Measurements from ENCODE around the gene TAX1BP1.

The TAX1BP1 gene

GRCh38 chr7:27739909-27740448 is at the start of gene TAX1BP1:
TAX1BP1 (plus strand) TSS chr7:27740162; CDS start chr7:27748525, 8,363 bp downstream.
- peak; percentile 86 to 90 for DNase-seq (ENCODE audit: low read depth in 2 of 2, low spot score in 1 of 2)

DNA sequence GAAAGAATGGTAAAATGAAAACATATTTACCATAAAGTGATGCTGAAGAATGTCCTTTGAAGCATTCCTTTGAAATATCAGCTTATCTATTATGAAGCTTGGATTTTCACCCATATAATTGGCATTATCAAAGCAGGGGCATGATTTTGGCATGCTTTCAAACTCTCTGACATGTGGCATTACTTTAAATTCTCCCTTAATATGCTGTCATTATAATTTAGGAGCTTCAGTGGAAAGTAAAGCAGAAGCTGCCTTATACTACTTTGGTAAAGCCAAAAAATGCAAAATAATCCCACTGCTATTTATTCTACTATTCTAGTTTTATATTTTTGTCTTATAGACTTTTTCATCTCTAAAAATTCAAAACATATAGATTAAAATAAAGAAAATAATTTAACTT is 49.3 kb upstream of the TAX1BP1 start:
- DNase-seq (ENCODE audit: low read depth in 2 of 2, low spot score in 1 of 2), result no peak

DNA sequence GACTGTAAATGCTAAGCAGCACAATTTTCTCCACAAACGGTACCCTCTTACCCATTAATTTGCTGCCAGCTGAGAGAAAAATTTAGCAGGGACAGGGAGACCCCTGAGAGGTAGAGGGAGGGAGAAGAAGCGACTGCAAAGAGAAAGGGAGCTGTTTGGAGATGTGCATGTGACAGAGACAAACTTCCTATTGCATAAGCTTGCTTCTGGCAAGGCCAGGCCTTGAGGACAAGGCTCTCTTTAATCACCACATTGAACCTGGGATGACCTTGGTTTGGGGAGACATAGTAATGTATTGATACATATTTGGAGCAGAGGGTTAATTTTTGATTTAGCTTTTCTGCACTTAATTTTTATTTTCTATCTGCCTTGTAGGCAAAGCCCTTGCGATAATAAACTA is 46.2 kb upstream of the TAX1BP1 start:
- no peak for DNase-seq (ENCODE audit: low read depth in 2 of 2, low spot score in 1 of 2)

- no peak for DNase-seq (ENCODE audit: low read depth in 2 of 2, low spot score in 1 of 2)
Measured at GRCh38 chr7:27695096-27695495, 44.9 kb upstream of the TAX1BP1 start.

DNA sequence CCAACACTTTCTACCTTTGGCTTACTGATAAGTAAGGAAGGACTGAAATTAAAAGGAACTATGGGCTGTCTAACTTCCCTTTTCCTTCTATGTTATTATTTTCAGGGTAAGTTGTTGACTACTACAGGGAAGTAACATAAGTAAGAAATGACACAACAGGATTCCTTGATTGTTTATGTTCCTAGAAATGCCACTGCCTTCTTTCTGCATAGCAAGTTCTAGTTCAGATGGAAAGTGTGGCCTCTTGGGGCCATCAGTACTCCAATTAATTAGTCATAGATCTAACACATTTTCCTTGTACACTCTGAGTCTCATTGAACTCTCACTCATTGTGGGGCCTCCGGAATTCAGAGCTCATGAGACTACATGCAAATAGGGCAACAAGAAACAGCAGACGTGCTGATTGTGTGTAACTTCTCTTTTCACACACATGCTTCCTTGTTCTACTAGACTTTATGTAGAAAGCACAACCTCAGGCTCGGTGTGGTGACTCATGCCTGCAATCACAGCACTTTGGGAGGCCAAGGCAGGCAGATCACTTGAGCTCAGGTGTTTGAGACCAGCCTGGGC is 42.0 kb upstream of the TAX1BP1 start:
- no peak for DNase-seq (ENCODE audit: low read depth in 2 of 2, low spot score in 1 of 2)

GRCh38 chr7:27699751-27700150 is 40.2 kb upstream of the TAX1BP1 start:
- no peak for DNase-seq (ENCODE audit: low read depth in 2 of 2, low spot score in 1 of 2)

- DNase-seq (ENCODE audit: low read depth in 2 of 2, low spot score in 1 of 2), result no peak
Measured at GRCh38 chr7:27700501-27700900, 39.5 kb upstream of the TAX1BP1 start.

GRCh38 chr7:27703181-27703580 is 36.8 kb upstream of the TAX1BP1 start:
- DNase-seq (ENCODE audit: low read depth in 2 of 2, low spot score in 1 of 2), result no peak

- no peak for DNase-seq (ENCODE audit: low read depth in 2 of 2, low spot score in 1 of 2)
Measured at GRCh38 chr7:27704422-27705199, 35.4 kb upstream of the TAX1BP1 start.

- DNase-seq (ENCODE audit: low read depth in 2 of 2, low spot score in 1 of 2), result no peak
Measured at GRCh38 chr7:27705200-27705594, 34.8 kb upstream of the TAX1BP1 start.

- no peak for DNase-seq (ENCODE audit: low read depth in 2 of 2, low spot score in 1 of 2)
Measured at GRCh38 chr7:27708485-27708884, 31.5 kb upstream of the TAX1BP1 start.

DNA sequence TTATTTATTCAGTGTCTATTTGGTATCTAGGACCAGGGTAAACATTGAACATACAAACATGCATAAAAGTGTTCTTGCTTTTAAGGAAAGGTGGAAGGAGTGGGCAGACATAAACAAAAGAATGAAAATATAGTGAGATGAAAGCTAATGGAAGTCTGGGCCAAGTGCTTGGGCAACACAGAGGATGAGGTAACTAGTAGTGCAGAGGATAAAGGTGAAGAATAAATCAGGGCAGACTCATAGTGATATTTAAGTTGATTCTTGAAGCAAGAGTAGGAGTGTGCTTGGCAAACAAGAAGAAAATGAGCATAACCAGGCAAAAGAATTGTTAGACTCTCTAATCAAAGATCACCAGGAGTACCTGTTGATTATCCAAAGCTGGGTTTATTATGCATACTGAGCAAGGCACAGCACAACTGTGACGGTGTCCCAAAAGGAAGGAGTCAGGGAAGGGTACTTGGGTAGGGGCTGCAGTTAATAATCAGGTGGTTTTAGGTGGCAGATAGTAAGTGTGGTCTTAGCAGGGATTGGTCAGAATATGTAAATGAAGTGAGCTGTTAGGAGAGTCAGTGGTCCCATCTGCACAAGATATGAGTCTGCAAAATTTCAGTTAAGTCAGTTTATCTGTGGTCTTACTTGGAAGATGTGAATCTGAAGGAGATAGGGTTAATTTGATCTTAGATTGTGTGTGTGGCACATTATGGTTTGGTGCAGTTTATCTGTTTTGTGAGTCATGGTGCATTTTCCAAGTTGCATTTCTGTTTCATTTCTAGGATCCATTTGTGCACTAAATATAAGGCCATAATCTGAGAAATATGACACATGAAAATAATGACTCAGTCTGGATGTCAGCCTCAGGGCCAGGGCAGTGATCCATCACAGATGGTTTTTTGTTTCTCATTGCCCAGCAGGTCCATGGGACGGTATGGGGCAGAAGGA is 30.6 kb upstream of the TAX1BP1 start:
- no peak for DNase-seq (ENCODE audit: low read depth in 2 of 2, low spot score in 1 of 2)

GRCh38 chr7:27712217-27712616 is 27.7 kb upstream of the TAX1BP1 start:
- no peak for DNase-seq (ENCODE audit: low read depth in 2 of 2, low spot score in 1 of 2)

DNA sequence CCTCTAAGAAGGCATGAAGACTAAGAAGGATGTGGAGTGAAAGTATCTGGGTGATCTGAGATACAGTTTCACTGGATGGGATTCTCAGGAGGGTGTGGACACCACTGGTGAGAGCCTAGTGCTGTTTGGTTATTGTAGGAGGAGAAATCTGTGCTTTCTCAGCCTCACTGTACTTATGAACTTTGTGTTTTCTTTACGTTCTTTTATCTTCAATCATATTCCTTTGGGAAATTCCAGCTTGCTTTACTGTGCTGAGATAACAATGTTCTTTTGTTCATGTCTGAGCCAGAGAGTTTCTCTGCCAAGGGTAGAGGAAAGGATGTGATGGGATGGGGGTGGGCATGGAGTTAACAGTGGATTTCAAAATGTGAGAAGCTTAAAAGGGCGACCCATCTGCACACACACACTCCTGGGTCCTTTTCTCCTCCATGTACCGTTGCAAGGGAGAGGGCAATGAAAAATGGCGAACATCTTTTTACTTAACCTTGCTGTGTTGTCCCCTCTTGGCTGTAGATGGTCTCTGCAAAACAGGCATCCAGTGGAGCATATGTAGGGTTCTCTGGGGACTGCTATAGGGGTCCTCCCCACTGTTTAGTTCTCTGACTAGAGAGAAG is 25.0 kb upstream of the TAX1BP1 start:
- DNase-seq (ENCODE audit: low read depth in 2 of 2, low spot score in 1 of 2), result no peak

GRCh38 chr7:27723085-27723484 is 16.9 kb upstream of the TAX1BP1 start:
- DNase-seq (ENCODE audit: low read depth in 2 of 2, low spot score in 1 of 2), result no peak

GRCh38 chr7:27727058-27727457 is 12.9 kb upstream of the TAX1BP1 start:
- no peak for DNase-seq (ENCODE audit: low read depth in 2 of 2, low spot score in 1 of 2)

GRCh38 chr7:27730112-27730511 is 9.8 kb upstream of the TAX1BP1 start:
- no peak for DNase-seq (ENCODE audit: low read depth in 2 of 2, low spot score in 1 of 2)

DNA sequence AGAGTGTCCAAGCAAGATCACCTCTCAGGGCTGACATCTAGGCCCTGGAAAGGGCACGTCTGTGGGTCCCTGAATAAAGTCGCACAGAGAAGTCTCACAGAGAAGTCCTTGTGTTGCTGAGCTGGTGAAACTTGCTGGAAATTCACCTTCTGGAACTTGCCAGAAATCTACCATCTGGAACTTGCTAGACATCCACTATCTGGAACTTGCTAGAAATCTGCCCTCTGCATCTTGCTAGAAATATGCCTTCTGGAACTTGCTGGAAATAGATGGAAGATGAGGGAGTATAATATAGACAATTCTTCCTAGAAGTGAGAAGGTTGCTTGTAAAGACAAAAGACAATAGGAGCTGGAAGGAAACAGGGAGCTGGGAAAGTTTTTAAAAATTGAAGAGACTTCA is 5.4 kb upstream of the TAX1BP1 start:
- DNase-seq (ENCODE audit: low read depth in 2 of 2, low spot score in 1 of 2), result no peak

GRCh38 chr7:27735165-27735564 is 4.8 kb upstream of the TAX1BP1 start:
- no peak for DNase-seq (ENCODE audit: low read depth in 2 of 2, low spot score in 1 of 2)

- no peak for DNase-seq (ENCODE audit: low read depth in 2 of 2, low spot score in 1 of 2)
Measured at GRCh38 chr7:27735831-27736230, 4.1 kb upstream of the TAX1BP1 start.

DNA sequence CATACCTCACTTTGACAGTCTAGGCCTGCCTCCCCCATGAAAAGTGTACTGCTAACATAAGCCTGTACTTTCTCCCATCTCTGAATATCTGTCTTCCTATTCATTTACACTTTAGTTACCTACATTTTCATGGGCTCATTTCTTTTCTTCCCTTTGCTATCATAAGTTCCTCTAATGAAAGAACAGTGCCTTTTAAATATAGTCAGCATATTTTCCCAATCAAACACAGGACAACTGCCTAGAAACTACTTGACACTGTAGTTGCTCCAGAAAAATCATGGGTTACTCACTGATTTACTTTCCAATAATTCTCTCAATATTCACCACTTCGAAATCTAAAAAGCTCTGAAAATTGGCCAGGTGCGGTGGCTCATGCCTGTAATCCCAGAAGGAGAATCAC is 2.8 kb upstream of the TAX1BP1 start:
- no peak for DNase-seq (ENCODE audit: low read depth in 2 of 2, low spot score in 1 of 2)
